HEK293 (cell line): ENCODE data around the gene RPL10.

ENCODE experiments used
- BCL11B ChIP-seq: fragments of 450-650 bp; formaldehyde crosslinking; IDR thresholded peaks from 2 replicates; pipeline ENCODE4 v1.5.1; 2016; ENCODE audit warnings: low read depth, missing biosample characterization, missing genetic modification characterization
- KLF10 ChIP-seq: fragments of 450-650 bp; IDR thresholded peaks from 2 replicates; pipeline ENCODE4 v1.5.1; 2018; ENCODE audit warnings: missing biosample characterization, mild to moderate bottlenecking, missing genetic modification characterization
- KLF16 ChIP-seq: fragments of 450-650 bp; formaldehyde crosslinking; IDR thresholded peaks from 2 replicates; pipeline ENCODE4 v1.5.1; 2017; ENCODE audit warnings: missing biosample characterization, missing genetic modification characterization
- SP3 ChIP-seq: fragments of 450-650 bp; formaldehyde crosslinking; IDR thresholded peaks from 2 replicates; pipeline ENCODE4 v1.5.1; 2016; ENCODE audit warnings: missing biosample characterization, missing genetic modification characterization
- TCF7L2 ChIP-seq: IDR thresholded peaks from 2 replicates; pipeline ENCODE4 v1.6.1; 2011; ENCODE audit warnings: low read depth, mild to moderate bottlenecking, inconsistent platforms, low read length, moderate library complexity, borderline replicate concordance
- ZNF274 ChIP-seq, 2 experiments: fragments of 200-500 bp in 1 of 2; fragments of 450-650 bp in 1 of 2; sonication (Bioruptor generic) in 1 of 2; formaldehyde crosslinking in 1 of 2; IDR thresholded peaks; 2 replicates each; pipeline versions ENCODE4 v1.5.1 to v1.6.1; 2014 to 2016; ENCODE audit warnings: borderline replicate concordance in 1 of 2, inconsistent platforms in 1 of 2, low read length in 1 of 2, missing biosample characterization in 1 of 2, missing genetic modification characterization in 1 of 2
- ZNF660 ChIP-seq: fragments of 450-650 bp; IDR thresholded peaks from 2 replicates; pipeline ENCODE4 v1.5.1; 2018; ENCODE audit warnings: missing biosample characterization, mild to moderate bottlenecking, missing genetic modification characterization
- TF ChIP-seq, protein P1 (sequence below): fragments of 450-650 bp; formaldehyde crosslinking; IDR thresholded peaks from 2 replicates; pipeline ENCODE4 v1.5.1; 2016; ENCODE audit warnings: missing biosample characterization, missing genetic modification characterization
- TF ChIP-seq, protein P2 (sequence below): fragments of 450-650 bp; formaldehyde crosslinking; IDR thresholded peaks from 2 replicates; pipeline ENCODE4 v1.5.1; 2016; ENCODE audit warnings: missing biosample characterization, missing genetic modification characterization
- TF ChIP-seq, protein P3 (sequence below): fragments of 450-650 bp; formaldehyde crosslinking; conservative IDR thresholded peaks from 2 replicates; pipeline ENCODE4 v1.5.1; 2016; ENCODE audit warnings: low read depth, missing biosample characterization, missing genetic modification characterization
- TF ChIP-seq, protein P4 (sequence below): fragments of 450-650 bp; formaldehyde crosslinking; IDR thresholded peaks from 2 replicates; pipeline ENCODE4 v1.5.1; 2016; ENCODE audit warnings: missing biosample characterization, missing genetic modification characterization
- TF ChIP-seq, protein P5 (sequence below): fragments of 450-650 bp; formaldehyde crosslinking; IDR thresholded peaks from 2 replicates; pipeline ENCODE4 v1.5.1; 2016; ENCODE audit warnings: missing biosample characterization, missing genetic modification characterization, low read depth

DNA sequence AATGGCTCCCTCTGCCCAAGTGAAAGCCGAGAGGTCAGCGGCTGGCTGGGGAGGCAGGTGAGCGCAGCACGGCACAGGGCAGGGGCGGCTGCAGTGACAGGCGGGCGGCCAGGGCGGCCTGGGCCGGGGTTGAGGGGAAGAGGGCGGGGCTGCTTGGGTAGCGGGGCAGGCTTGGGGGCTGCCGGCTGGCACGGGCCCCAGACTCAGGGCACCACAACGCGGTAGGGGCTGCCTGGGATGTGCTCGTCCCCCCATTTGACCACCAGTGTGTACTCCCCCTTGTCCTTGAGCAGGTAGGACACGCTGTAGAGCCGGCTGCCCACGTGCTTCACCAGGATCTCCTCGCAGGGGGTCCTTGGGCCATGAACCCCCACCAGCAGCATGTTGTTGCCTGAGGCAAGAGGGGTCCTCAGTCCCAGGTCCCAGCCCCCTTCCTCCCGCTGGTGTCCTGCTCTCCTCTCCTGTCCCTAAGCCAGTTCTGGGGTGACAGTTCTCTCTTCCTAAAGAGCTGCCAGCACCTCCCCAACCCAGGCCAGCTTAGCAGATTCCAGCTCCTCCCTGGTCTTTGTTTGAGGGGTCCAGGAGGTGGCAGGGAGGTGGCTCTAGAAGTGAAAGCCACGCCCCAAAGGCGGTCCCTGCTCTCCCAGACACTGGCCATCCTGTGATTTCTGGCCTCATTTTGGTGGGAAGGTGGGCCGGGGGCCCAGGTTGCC, 49.4 kb upstream of the RPL10 start:
- TF ChIP-seq, protein P1, sequence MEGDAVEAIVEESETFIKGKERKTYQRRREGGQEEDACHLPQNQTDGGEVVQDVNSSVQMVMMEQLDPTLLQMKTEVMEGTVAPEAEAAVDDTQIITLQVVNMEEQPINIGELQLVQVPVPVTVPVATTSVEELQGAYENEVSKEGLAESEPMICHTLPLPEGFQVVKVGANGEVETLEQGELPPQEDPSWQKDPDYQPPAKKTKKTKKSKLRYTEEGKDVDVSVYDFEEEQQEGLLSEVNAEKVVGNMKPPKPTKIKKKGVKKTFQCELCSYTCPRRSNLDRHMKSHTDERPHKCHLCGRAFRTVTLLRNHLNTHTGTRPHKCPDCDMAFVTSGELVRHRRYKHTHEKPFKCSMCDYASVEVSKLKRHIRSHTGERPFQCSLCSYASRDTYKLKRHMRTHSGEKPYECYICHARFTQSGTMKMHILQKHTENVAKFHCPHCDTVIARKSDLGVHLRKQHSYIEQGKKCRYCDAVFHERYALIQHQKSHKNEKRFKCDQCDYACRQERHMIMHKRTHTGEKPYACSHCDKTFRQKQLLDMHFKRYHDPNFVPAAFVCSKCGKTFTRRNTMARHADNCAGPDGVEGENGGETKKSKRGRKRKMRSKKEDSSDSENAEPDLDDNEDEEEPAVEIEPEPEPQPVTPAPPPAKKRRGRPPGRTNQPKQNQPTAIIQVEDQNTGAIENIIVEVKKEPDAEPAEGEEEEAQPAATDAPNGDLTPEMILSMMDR (tag by site-specific recombination): no peak
- TF ChIP-seq, protein P2, sequence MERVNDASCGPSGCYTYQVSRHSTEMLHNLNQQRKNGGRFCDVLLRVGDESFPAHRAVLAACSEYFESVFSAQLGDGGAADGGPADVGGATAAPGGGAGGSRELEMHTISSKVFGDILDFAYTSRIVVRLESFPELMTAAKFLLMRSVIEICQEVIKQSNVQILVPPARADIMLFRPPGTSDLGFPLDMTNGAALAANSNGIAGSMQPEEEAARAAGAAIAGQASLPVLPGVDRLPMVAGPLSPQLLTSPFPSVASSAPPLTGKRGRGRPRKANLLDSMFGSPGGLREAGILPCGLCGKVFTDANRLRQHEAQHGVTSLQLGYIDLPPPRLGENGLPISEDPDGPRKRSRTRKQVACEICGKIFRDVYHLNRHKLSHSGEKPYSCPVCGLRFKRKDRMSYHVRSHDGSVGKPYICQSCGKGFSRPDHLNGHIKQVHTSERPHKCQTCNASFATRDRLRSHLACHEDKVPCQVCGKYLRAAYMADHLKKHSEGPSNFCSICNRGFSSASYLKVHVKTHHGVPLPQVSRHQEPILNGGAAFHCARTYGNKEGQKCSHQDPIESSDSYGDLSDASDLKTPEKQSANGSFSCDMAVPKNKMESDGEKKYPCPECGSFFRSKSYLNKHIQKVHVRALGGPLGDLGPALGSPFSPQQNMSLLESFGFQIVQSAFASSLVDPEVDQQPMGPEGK (tag by site-specific recombination): no peak
- TF ChIP-seq ZNF274 (IDR thresholded peaks at IDR 0.05; ENCODE audit: low read length) (no peak), ZNF274 (tag by site-specific recombination; IDR thresholded peaks at IDR 0.05; ENCODE audit: borderline replicate concordance) (no peak), ZNF660 (no peak), SP3 (tag by site-specific recombination) (no peak), KLF10 (tag by site-specific recombination) (no peak), KLF16 (no peak), BCL11B (tag by site-specific recombination) (no peak), TCF7L2 (no peak)
- TF ChIP-seq, protein P3, sequence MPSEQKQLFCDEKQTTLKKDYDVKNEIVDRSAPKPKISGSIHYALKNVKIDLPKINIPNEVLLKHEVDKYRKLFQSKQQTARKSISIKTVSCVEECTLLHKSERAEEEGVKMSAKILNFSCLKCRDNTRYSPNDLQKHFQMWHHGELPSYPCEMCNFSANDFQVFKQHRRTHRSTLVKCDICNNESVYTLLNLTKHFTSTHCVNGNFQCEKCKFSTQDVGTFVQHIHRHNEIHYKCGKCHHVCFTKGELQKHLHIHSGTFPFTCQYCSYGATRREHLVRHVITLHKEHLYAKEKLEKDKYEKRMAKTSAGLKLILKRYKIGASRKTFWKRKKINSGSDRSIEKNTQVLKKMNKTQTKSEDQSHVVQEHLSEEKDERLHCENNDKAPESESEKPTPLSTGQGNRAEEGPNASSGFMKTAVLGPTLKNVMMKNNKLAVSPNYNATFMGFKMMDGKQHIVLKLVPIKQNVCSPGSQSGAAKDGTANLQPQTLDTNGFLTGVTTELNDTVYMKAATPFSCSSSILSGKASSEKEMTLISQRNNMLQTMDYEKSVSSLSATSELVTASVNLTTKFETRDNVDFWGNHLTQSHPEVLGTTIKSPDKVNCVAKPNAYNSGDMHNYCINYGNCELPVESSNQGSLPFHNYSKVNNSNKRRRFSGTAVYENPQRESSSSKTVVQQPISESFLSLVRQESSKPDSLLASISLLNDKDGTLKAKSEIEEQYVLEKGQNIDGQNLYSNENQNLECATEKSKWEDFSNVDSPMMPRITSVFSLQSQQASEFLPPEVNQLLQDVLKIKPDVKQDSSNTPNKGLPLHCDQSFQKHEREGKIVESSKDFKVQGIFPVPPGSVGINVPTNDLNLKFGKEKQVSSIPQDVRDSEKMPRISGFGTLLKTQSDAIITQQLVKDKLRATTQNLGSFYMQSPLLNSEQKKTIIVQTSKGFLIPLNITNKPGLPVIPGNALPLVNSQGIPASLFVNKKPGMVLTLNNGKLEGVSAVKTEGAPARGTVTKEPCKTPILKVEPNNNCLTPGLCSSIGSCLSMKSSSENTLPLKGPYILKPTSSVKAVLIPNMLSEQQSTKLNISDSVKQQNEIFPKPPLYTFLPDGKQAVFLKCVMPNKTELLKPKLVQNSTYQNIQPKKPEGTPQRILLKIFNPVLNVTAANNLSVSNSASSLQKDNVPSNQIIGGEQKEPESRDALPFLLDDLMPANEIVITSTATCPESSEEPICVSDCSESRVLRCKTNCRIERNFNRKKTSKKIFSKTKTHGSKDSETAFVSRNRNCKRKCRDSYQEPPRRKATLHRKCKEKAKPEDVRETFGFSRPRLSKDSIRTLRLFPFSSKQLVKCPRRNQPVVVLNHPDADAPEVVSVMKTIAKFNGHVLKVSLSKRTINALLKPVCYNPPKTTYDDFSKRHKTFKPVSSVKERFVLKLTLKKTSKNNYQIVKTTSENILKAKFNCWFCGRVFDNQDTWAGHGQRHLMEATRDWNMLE (tag by site-specific recombination): no peak
- TF ChIP-seq, protein P4, sequence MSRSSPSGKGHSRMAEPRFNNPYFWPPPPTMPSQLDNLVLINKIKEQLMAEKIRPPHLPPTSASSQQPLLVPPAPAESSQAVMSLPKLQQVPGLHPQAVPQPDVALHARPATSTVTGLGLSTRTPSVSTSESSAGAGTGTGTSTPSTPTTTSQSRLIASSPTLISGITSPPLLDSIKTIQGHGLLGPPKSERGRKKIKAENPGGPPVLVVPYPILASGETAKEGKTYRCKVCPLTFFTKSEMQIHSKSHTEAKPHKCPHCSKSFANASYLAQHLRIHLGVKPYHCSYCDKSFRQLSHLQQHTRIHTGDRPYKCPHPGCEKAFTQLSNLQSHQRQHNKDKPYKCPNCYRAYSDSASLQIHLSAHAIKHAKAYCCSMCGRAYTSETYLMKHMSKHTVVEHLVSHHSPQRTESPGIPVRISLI: no peak
- TF ChIP-seq, protein P5, sequence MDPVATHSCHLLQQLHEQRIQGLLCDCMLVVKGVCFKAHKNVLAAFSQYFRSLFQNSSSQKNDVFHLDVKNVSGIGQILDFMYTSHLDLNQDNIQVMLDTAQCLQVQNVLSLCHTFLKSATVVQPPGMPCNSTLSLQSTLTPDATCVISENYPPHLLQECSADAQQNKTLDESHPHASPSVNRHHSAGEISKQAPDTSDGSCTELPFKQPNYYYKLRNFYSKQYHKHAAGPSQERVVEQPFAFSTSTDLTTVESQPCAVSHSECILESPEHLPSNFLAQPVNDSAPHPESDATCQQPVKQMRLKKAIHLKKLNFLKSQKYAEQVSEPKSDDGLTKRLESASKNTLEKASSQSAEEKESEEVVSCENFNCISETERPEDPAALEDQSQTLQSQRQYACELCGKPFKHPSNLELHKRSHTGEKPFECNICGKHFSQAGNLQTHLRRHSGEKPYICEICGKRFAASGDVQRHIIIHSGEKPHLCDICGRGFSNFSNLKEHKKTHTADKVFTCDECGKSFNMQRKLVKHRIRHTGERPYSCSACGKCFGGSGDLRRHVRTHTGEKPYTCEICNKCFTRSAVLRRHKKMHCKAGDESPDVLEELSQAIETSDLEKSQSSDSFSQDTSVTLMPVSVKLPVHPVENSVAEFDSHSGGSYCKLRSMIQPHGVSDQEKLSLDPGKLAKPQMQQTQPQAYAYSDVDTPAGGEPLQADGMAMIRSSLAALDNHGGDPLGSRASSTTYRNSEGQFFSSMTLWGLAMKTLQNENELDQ (tag by site-specific recombination): no peak
